Measurements from ENCODE around the gene TTC9C.

TTC9C gene

GRCh38 chr11:62706850-62707247 lies 21.4 kb upstream of the TTC9C start:
- DNase-seq (ENCODE audit: low read depth) = no peak
- TF ChIP-seq, protein P1, sequence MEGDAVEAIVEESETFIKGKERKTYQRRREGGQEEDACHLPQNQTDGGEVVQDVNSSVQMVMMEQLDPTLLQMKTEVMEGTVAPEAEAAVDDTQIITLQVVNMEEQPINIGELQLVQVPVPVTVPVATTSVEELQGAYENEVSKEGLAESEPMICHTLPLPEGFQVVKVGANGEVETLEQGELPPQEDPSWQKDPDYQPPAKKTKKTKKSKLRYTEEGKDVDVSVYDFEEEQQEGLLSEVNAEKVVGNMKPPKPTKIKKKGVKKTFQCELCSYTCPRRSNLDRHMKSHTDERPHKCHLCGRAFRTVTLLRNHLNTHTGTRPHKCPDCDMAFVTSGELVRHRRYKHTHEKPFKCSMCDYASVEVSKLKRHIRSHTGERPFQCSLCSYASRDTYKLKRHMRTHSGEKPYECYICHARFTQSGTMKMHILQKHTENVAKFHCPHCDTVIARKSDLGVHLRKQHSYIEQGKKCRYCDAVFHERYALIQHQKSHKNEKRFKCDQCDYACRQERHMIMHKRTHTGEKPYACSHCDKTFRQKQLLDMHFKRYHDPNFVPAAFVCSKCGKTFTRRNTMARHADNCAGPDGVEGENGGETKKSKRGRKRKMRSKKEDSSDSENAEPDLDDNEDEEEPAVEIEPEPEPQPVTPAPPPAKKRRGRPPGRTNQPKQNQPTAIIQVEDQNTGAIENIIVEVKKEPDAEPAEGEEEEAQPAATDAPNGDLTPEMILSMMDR (conservative IDR thresholded peaks at IDR 0.05; ENCODE audit: low read depth, low read length) = no peak
- H3K4me3 ChIP-seq (ENCODE audit: low read length) = peak overlapping the region; percentile 49

GRCh38 chr11:62707277-62707861 lies 20.9 kb upstream of the TTC9C start, which contains the start of the genes BSCL2 and GNG3:
TSS of gene BSCL2 (minus strand) at chr11:62707424. CDS start at chr11:62707195, 229 bp downstream.
TSS of gene GNG3 (plus strand) at chr11:62707676. CDS start at chr11:62708296, 620 bp downstream.
- peak within 1 kb of the TSS; percentile 49 for H3K4me3 ChIP-seq (ENCODE audit: low read length)
- no peak for DNase-seq (ENCODE audit: low read depth)
- TF ChIP-seq, protein P1 (conservative IDR thresholded peaks at IDR 0.05; ENCODE audit: low read depth, low read length) = no peak

DNA sequence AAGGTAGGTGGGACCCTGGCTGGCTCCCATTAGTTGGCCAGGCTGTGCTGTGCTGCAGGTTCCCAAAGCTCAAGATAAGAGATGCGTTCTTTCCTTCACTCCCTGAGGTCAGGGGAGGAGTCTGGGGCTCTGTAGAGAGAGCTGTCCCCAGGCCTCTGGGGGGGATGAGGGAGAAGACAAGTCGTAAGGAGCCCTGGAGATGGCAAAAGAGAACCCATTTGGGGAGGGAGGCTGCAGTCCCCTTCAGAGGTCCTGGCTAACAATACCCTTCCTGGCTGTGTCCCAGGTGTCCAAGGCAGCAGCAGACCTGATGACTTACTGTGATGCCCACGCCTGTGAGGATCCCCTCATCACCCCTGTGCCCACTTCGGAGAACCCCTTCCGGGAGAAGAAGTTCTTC lies 19.9 kb upstream of the TTC9C start:
- no peak for DNase-seq (ENCODE audit: low read depth)
- H3K4me3 ChIP-seq (ENCODE audit: low read length) = no peak overlapping the region
- TF ChIP-seq, protein P1 (conservative IDR thresholded peaks at IDR 0.05; ENCODE audit: low read depth, low read length) = no peak

DNA sequence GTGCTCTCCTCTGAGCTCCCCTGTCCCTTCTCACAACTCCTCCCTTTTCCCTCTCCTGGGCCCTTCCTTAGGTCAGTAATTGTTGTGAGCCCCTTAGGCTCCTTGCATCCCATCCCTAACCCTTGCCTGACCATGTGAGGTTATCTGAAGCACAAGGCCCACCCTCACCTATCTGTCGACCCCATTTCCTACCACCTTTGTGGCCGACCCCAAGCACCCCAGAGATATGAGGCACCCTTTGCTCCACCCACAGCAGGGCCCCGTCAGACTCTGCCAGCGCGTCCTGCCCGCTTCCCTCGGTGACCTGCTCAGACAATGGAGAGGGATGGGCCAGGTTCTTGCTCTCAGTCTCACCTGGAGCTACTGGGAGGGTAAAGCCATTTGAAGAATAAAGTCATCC lies 19.5 kb upstream of the TTC9C start:
- DNase-seq (ENCODE audit: low read depth) = no peak
- TF ChIP-seq, protein P1 (conservative IDR thresholded peaks at IDR 0.05; ENCODE audit: low read depth, low read length) = no peak
- H3K4me3 ChIP-seq (ENCODE audit: low read length) = peak overlapping the region; percentile 71

DNA sequence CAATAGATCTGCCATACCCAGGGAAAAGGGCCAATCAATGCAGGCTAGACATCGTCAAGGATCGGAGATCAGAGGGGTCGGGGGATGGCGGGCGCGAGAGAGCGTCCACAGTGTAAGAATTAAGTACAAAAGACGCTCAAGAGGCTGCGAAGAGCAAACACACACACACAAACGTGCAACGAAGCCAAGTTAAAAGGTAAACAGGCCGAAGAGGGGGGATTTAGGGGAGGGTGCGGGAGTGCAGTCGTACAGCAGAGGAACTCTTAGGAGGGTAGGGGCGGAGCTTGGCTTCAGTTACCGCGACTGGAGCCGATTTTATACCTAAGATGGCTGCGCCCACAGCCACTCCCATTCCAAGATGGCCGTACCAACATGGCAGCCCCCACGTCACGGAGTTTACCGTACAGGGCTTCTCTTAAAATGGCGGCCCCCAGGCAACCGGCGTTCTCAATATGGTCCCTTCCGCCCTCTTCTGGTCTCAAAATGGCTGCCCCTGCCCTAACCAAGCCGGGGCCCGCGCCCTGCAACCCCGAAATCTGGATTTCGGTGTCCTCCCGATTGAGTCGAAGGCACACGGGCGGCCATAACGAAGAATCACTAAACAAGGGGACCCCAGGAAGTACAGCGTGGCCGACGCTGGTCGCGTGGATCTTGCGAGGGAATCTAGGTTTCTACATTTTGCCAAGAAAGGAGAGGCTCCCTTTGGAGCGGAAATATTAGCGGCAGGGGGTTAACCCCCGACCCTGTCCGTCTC lies 18.9 kb upstream of the TTC9C start:
- DNase-seq (ENCODE audit: low read depth) = peak; percentile 93
- peak overlapping the region; percentile 71 for H3K4me3 ChIP-seq (ENCODE audit: low read length)
- TF ChIP-seq, protein P1 (conservative IDR thresholded peaks at IDR 0.05; ENCODE audit: low read depth, low read length) = no peak

GRCh38 chr11:62710001-62710345 lies 18.3 kb upstream of the TTC9C start:
- DNase-seq (ENCODE audit: low read depth) = no peak
- H3K4me3 ChIP-seq (ENCODE audit: low read length) = peak overlapping the region; percentile 71
- TF ChIP-seq, protein P1 (conservative IDR thresholded peaks at IDR 0.05; ENCODE audit: low read depth, low read length) = no peak

Measured in retinal pigment epithelial cell (primary cell).